TTC549 (cell line): ENCODE measurements around the gene METTL4.

Experiments used
- FAIRE-seq: peaks from 2 replicates; lab custom pipeline; 2012; peaks lifted over from hg19 to GRCh38; lab: Jason Lieb, UNC

The METTL4 gene

GRCh38 chr18:2518473-2518872 lies 52.8 kb downstream of the METTL4 start:
- FAIRE-seq = no peak

DNA sequence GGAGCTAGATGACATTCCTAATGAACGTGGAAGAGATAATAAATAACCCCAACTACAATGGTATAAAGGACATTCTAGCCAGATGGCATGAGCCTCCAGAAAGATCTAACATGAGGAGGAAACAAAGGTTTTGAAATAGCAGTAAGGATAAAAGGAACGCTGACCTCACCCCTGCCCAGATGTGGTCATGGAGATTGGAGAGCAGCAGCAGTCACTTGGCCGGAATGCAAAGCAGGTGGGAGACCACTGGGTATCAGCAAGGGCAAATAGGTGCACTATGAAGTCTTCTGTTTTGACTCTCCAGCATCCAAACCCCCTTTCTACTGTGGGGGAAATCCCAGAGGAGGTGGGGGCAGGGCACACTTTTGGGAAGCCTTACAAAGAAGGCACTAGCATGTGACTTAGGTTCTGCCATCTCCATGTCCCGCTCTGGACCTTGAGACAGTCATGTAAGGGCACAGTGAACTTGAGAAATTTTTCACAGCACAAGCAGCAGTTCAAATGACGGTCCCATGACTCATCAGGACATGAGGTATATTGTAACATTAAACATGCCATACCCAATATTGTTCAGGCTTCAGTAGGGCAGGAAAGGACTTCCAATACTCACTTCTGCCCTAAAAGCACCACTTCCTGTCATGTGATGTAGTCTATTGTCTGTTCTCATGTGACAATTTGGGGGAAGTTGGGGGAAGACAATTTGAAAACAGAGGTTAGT lies 55.2 kb downstream of the METTL4 start:
- FAIRE-seq = no peak

GRCh38 chr18:2515171-2515787 lies 56.0 kb downstream of the METTL4 start:
- no peak for FAIRE-seq

- no peak for FAIRE-seq
Observed at GRCh38 chr18:2513616-2514015, 57.7 kb downstream of the METTL4 start.

DNA sequence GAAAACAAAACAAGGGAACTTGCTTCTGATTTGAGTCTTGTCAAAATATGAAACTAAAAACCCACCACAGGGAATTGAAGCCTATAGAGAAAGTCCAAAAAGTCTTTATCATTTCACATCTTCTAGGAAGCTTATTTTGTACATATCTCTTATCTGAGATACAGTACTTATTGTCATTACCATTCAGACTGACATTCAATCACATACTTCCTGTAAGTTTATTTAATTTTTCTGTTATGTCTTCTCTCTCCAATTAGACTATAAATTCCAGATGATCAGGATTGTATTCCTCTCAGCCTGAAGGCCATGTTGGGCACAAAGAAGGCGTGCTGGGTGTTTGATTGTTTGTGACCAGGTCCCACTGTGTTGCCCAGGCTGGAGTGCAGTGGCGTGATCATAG lies 59.2 kb downstream of the METTL4 start:
- no peak for FAIRE-seq

DNA sequence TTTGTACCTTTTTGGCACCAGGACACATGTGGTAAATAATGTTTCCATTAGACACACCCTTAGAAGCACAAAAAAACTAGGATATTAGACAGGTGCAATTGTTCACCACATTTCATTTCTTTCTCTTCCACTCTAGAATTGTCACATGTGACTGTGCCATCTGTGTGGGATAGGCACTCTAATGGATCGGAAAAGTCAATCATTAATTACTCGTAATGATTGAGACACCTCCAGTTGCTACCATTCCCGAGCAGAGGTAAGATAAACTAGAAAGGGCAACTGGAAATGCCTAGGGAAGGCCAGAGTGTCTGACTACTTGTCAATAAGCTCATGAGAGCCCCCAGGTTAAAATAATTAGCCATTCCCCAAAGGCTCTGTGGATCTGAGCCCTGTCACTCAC lies 59.9 kb downstream of the METTL4 start:
- no peak for FAIRE-seq

DNA sequence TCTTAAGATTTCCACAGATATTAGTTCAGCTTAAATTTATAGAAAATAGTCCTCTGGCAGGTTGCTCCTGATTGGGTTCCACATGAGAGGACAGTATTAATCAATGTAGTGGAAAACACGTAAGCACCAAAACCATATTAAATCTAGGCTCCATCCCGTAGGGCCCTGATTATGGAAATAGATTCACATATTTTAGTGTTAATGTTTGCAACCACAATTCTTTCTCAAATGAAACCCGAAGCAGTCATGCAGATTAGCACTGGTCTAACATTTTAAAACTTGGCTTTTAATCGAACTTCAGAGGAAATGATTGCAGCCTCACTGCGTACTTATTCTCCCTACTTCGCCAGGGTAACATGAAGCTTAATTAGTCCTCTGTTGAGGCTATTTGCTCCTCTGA lies 60.9 kb downstream of the METTL4 start:
- FAIRE-seq = no peak

DNA sequence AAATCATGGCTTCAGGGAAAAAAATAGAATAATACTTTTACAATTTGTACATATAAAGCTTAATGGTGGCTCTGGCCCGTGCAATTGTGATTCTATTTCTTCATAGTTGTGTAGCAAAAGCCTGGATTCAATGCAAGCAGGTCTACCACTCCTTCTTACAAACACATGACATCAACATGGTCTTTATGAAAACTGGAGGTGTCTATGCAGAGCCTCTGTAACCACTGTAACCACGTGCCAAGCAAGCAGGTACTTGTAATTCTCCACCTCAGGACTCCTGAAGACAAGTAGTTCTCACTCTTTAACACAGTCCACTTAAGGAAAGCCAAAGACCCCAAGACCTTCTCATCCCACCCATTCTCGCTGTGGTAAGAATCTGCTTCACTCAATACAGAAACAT lies 62.6 kb downstream of the METTL4 start:
- no peak for FAIRE-seq

DNA sequence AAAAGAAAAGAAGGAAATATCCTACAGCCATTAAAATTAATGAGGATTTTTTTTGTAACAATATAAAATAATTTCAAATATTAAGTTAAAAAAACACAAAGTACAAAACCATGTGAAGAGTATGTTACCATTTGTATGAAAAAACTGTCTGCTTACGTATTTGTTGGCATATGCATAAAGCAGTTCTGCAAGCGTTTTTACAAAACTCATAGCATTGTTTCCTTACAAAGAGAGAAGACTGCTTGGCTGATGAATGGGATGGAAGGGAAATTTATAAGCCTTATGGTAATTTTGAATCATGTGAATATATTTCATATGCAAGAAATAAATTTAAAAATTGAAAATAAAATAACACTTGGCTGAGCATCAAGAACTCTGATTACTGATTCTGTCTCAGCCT lies 63.1 kb downstream of the METTL4 start:
- no peak for FAIRE-seq

GRCh38 chr18:2504642-2505041 lies 66.7 kb downstream of the METTL4 start:
- no peak for FAIRE-seq

DNA sequence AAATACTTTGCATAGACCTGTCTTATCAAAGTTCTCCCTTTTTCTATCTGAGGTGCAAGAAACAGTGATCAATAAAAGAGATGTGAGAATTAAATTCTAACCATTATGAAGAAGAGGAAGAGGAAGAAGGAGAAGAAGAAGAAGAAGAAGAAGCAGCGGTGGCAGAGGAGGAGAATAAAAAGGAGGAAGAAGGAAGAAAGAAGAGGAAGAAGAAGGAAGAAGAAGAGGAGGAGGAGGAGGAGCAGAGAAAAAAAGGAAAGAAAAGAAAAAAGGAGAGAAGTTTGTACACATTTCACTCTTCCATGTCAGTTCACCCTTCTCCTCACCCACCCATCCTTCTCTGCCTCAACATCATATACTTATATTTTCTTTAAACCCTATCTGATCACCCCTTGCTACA lies 68.4 kb downstream of the METTL4 start:
- FAIRE-seq = no peak

DNA sequence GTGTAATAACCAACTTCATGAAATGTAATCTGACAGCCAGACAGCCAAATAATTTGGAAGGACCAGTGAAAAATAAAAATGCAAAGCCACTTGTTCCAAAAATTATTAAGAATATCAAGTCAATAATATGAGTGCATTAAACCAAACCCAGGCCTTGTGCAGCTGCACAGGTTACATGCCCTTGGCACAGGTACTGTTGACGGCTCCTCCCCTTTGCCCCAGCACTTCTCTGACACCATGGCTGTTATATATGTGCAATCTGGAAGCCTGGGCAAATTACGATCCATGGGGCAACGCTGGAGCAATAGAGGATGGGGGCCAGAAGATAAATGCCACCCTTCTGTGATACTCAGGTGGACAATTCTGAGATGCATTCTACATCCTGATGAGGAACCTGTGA lies 68.9 kb downstream of the METTL4 start:
- FAIRE-seq = no peak

DNA sequence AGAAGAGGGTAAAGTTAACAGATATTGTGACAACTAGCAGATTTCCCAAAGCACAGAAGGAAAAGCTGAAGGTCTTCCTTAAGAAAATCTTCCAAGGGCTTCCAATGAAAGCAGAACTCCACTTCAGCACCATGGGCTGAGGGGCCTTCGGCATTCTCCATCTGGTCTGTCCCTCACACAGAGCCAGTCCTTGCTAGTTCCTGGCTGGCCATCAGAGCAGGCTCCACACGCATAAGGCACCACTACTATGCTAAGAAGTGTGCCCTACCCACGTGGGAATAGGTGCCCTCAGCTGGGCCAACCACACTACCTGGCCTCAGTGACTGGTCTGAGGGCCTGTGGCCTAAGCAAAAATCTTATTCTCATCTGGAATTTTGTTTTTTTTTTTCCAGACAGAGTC lies 73.5 kb downstream of the METTL4 start:
- FAIRE-seq = no peak

DNA sequence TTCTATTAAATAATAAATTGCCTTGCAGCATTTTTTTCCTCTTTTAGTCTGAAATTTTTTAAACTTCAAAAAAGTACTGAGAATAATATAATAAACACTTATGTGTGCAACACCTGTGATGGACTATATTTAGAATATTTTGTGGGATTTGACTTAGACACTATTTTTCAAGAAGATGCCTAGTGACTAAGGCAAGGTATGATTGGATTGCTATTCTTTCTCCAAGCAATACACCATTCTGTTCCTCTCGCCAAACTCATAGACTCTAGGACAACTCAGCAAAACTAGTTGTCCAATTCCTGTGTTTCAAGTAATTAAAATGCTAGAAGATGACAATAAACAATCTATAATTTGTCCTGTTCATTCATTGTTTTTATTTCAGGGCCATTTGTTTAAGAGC lies 75.9 kb downstream of the METTL4 start:
- no peak for FAIRE-seq

DNA sequence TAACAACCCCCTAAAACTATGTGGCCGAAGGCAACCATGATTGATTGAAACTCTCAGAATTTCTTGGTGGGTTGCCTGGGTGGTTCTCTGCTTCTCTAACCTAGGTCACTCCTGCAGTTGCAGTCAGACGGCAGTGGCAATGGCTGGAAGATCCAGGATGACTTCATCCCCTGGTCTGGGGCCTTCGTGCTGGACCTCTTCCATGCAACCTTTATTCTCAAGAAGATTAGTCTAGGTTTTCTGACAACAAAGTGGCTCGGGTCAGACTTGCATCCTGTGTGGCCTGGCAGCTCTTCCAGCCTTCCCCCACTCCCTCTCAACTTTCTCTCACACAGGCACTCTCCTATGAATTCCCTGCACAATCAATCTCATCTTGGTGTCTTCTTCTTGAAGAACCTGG lies 76.4 kb downstream of the METTL4 start:
- no peak for FAIRE-seq
